ENCODE measurements around the gene ARRB2. TPM values are rescaled to one million over a fixed set of nuclear protein-coding genes. Genes with fewer than 3 reads are reported as not detected.

ARRB2 gene
- total RNA-seq, 2 donors from 2014 or later, result 281 to 307 TPM

- H3K4me1 Mint-ChIP-seq, result peaks cover 17% of the 10 kb centered on the region
- H3K36me3 Mint-ChIP-seq (ENCODE audit: low read depth), result peaks cover 13% of the 10 kb centered on the region
- no peaks in the 10 kb centered on the region for H3K9me3 Mint-ChIP-seq
- peak; percentile 63 for ATAC-seq (replicated peaks)
- no peaks in the 10 kb centered on the region for H3K27me3 Mint-ChIP-seq
- H3K27ac Mint-ChIP-seq, result peak overlapping the region; percentile 72
- peak overlapping the region; percentile 61 for H3K4me3 Mint-ChIP-seq
Measured at GRCh38 chr17:4728124-4728523, 17.7 kb downstream of the ARRB2 start.

DNA sequence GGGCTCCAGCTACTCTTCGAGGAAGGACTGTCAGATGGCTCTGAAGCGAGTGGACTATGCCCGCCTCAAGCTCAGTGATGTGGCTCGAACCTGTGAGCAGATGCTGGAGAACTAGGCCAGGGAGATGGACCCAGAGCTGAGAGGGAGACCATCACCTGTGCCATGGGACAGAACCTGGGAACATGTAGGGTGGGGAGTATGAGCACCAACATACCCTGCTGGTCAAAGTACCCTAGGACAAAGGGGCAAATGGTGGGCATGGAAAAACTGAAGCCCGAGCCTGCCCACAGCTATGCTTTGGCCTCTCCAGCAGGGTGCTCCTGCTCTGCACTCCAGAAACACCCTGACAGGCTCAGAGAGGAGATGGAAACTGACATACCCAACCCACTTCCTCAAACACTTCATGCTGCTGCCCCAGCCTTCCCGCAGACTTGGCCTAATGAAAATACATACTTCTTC, 22.7 kb downstream of the ARRB2 start:
- no peaks in the 10 kb centered on the region for H3K9me3 Mint-ChIP-seq

DNA sequence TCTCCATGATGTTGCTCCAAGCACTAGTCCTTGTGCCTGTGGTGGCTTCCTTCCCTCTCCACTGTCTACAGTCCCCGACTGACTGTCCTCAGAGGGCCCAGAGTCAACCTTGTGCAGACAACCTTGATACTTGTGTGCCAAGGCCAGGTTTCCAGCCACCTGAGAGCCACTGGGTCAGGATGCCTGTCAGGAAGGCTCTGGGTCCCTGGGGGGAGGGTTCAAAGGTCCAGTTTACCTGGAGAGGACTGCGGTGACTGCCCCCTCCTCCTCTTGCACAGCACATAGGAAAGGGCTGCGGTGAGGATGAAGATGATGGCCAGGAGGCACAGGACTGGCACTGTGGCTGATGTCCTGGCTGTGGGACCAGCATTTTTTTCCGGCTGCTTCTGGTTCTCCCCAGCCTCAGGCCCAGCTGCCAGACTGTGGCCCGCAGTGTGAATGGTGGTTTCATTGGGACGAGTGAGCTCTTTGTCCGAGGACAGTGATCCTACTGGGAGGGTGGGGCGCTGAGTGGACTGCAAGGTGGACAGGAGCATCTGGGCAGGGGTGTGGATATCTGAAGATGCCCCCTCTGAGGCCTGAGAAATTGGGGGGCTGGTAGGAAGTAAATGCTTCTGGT, 24.5 kb downstream of the ARRB2 start:
- H3K4me1 Mint-ChIP-seq, result peaks cover 21% of the 10 kb centered on the region
- no peak overlapping the region for H3K4me3 Mint-ChIP-seq
- no peak overlapping the region for H3K27ac Mint-ChIP-seq
- H3K9me3 Mint-ChIP-seq, result no peaks in the 10 kb centered on the region
- no peak for ATAC-seq (replicated peaks)
- H3K27me3 Mint-ChIP-seq, result peaks cover under 1% of the 10 kb centered on the region
- peaks cover 19% of the 10 kb centered on the region for H3K36me3 Mint-ChIP-seq (ENCODE audit: low read depth)

More for the DNA sequence above, 22.7 kb downstream of the ARRB2 start:
- Mint-ChIP-seq H3K4me3 (peak overlapping the region; percentile 95), H3K27ac (peak overlapping the region; percentile 75), H3K27me3 (no peaks in the 10 kb centered on the region), H3K36me3 (ENCODE audit: low read depth) (peaks cover 19% of the 10 kb centered on the region), H3K4me1 (peaks cover 15% of the 10 kb centered on the region)
- ATAC-seq (replicated peaks), result no peak

DNA sequence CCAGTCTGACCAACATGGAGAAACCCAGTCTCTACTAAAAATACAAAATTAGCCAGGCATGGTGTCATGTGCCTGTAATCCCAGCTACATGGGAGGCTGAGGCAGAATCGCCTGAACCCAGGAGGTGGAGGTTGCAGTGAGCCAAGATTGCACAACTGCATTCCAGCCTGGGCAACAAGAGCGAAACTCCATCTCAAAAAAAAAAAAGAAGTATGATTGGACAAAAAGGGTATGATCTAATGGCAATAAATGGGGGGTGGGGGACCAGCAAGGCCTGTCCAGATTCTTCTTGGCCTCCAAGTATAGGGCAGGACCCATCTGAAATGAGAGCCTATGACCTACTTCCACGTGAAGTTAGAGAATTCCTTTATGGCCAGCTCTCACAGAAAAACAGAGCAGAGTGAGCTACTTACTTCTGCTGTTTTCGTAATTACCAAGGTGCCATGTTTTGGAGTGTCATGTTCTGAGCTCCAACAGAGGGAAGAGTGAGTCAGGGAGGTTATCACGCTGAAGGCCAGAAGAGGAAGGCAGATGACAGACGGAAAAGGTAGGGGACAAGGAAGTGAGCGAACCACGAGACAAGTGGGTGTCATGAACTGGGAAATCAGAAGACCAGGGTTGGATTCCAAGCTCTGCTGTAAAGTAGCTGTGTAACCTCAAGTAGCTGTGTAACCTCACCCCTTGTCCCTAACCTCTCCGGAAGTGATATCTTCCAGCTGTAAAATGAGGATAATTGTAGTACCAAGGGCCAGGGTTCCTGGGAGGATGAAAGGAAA, 25.6 kb downstream of the ARRB2 start:
- Mint-ChIP-seq H3K27ac (peak overlapping the region; percentile 3), H3K9me3 (no peaks in the 10 kb centered on the region), H3K4me1 (peaks cover 22% of the 10 kb centered on the region)

GRCh38 chr17:4738136-4739121, 28.0 kb downstream of the ARRB2 start:
- peak; percentile 18 for ATAC-seq (replicated peaks)
- H3K36me3 Mint-ChIP-seq (ENCODE audit: low read depth), result peaks cover 3% of the 10 kb centered on the region
- H3K4me3 Mint-ChIP-seq, result peak overlapping the region; percentile 85
- peak overlapping the region; percentile 68 for H3K27ac Mint-ChIP-seq
- H3K9me3 Mint-ChIP-seq, result no peaks in the 10 kb centered on the region
- peaks cover 10% of the 10 kb centered on the region for H3K27me3 Mint-ChIP-seq
- H3K4me1 Mint-ChIP-seq, result peaks cover 22% of the 10 kb centered on the region

More for the DNA sequence above, 25.6 kb downstream of the ARRB2 start:
- Mint-ChIP-seq H3K27me3 (peaks cover 8% of the 10 kb centered on the region), H3K36me3 (ENCODE audit: low read depth) (peaks cover 18% of the 10 kb centered on the region), H3K4me3 (no peak overlapping the region)
- no peak for ATAC-seq (replicated peaks)

DNA sequence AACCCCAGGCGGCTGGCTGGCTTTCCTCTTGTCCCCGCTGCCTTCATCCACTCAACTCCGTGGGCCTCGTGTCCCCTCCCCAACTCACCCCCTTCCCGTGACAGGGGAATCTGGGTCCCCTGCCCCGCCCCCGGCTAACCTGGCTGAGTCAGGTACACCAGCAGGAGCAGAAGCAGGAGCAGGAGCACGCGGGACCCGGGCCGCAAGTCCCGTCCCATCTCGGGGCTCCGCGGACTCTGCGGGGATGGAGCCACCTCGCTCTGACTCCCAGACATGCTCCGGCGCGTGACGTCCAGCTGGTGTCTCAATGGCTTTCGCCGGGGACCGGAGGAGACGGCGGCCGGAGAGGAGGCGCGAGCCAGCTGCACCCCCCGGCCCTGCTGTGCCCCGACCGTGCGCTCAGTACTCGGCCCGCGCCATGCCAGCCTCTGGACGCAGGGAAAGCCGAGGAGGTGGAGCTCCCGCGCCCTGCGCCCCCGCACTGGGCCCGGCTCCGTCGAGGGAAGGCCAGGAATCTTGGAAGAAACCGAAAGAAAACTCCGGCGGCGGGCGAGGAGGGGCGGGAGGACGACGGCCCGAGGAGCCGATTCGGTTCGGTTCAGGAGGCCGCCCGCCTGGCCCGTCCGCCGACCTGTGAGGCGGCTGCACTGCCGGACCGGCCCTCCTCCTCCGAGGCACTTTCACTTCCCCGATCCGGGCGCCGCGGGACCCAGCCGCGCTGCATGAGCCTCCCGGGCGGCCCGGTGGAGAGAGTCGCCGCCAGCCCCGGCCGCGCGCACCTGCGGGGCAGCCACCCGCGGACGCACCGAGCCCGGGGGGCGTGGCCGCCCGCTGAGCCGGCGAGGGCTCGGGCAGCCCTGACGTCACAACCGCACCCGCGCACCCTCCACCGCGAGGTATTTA, 28.9 kb downstream of the ARRB2 start, which contains the start of the genes CXCL16 and ZMYND15:
CXCL16 (minus strand) TSS at position 807 of the 903 bp plus-strand sequence; CDS start at position 218, 589 bp downstream.
ZMYND15 (plus strand) TSS at position 712 of the 903 bp plus-strand sequence. CDS start 716 bp downstream, outside the sequence.
- H3K27ac Mint-ChIP-seq, result peak within 1 kb of the TSS; percentile 68
- H3K4me3 Mint-ChIP-seq, result peak within 1 kb of the TSS; percentile 85
- H3K9me3 Mint-ChIP-seq, result no peaks in the 10 kb centered on the region
- ATAC-seq (replicated peaks), result peak; percentile 76
- no peaks in the 10 kb centered on the region for H3K36me3 Mint-ChIP-seq (ENCODE audit: low read depth)
- H3K4me1 Mint-ChIP-seq, result peaks cover 20% of the 10 kb centered on the region
- peaks cover 10% of the 10 kb centered on the region for H3K27me3 Mint-ChIP-seq

DNA sequence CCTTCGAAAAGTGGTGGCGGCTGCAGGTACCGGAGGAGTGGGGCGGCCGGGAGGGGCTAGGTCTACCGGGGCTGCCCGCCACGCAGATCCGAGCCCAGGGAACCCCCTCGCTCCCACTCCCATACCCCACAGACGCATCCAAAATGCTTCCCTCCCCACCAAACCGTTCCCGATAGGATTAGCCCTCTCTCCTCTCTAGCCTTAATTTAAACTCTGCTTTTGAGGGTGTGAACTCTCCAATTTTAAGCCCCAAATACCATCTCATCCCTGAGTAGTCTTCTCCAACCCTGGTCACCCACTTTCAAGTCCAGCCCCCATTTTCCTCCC, 29.6 kb downstream of the ARRB2 start:
- H3K36me3 Mint-ChIP-seq (ENCODE audit: low read depth), result no peaks in the 10 kb centered on the region
- H3K27ac Mint-ChIP-seq, result peak overlapping the region; percentile 60
- ATAC-seq (replicated peaks), result no peak
- H3K4me3 Mint-ChIP-seq, result peak overlapping the region; percentile 79
- H3K4me1 Mint-ChIP-seq, result peaks cover 18% of the 10 kb centered on the region
- H3K27me3 Mint-ChIP-seq, result peaks cover 10% of the 10 kb centered on the region
- no peaks in the 10 kb centered on the region for H3K9me3 Mint-ChIP-seq

- Mint-ChIP-seq H3K36me3 (ENCODE audit: low read depth) (no peaks in the 10 kb centered on the region), H3K4me1 (peaks cover 18% of the 10 kb centered on the region), H3K9me3 (no peaks in the 10 kb centered on the region), H3K27me3 (peaks cover 10% of the 10 kb centered on the region), H3K4me3 (peak overlapping the region; percentile 79), H3K27ac (peak overlapping the region; percentile 60)
- ATAC-seq (replicated peaks), result no peak
Measured at GRCh38 chr17:4740584-4740983, 30.2 kb downstream of the ARRB2 start.

- H3K27me3 Mint-ChIP-seq, result peaks cover 10% of the 10 kb centered on the region
- H3K4me1 Mint-ChIP-seq, result peaks cover 12% of the 10 kb centered on the region
- H3K9me3 Mint-ChIP-seq, result no peaks in the 10 kb centered on the region
- no peak overlapping the region for H3K27ac Mint-ChIP-seq
- no peak for ATAC-seq (replicated peaks)
- H3K36me3 Mint-ChIP-seq (ENCODE audit: low read depth), result no peaks in the 10 kb centered on the region
- no peak overlapping the region for H3K4me3 Mint-ChIP-seq
Measured at GRCh38 chr17:4741544-4741943, 31.1 kb downstream of the ARRB2 start.

DNA sequence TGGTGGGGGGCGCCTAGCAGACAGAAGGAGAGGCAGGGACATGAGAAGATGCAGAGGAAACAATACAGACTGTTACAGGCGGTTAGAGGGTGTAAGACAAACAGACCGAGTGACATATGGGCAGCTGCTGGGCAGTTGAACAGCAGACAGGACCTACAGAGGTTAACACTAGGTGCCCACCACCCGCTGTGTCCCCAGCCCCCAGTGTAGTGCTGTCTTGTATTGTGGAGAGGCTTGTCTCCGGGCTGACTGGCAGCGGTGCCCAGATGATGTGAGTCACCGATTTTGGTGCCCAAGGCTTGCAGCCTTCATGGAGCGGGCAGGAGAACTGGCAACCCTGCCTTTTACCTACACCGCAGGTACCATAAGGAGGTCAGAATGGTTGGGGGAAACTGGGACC, 31.7 kb downstream of the ARRB2 start:
- H3K9me3 Mint-ChIP-seq, result no peaks in the 10 kb centered on the region
- peaks cover 12% of the 10 kb centered on the region for H3K4me1 Mint-ChIP-seq
- no peak for ATAC-seq (replicated peaks)
- H3K27ac Mint-ChIP-seq, result no peak overlapping the region
- no peak overlapping the region for H3K4me3 Mint-ChIP-seq
- no peaks in the 10 kb centered on the region for H3K36me3 Mint-ChIP-seq (ENCODE audit: low read depth)
- peaks cover 10% of the 10 kb centered on the region for H3K27me3 Mint-ChIP-seq

DNA sequence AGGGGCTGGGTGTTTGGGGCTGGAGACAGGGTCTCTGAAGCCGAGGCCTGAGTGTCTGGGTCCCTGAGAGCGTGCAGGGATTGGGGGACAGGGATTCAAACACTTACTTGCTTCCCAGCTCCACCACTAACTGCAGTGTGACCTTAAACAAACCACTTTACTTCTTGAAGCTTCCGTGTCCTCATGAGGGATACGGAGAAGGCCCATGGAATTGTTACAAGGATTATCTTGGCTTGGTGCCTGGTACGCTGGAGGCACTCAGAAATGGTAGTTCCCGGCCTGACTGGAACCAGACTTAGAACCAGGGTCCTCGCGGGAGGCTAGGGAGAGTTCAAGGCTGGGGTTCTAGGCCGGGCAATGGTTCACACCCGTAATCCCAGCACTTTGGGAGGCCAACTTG, 32.2 kb downstream of the ARRB2 start:
- Mint-ChIP-seq H3K4me3 (no peak overlapping the region), H3K4me1 (peaks cover 12% of the 10 kb centered on the region), H3K27ac (no peak overlapping the region), H3K9me3 (no peaks in the 10 kb centered on the region), H3K36me3 (ENCODE audit: low read depth) (no peaks in the 10 kb centered on the region), H3K27me3 (peaks cover 10% of the 10 kb centered on the region)
- ATAC-seq (replicated peaks), result no peak

DNA sequence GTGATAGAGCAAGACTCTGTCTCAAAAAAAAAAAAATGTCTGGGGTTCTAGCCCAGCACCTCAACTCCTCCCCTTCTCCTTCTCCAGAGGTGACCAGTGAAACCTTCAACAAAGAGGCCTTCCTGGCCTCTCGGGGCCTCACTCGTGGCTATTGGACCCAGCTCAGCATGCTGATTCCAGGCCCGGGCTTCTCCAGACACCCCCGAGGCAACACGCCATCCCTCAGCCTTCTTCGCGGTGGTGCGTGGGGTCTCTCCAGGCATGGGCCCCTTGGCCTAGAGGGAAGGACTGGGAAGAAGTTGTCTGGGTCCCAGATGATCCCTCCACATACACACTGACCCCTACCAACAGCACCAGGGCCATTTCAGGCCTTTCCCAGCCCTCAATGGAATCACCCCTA, 32.8 kb downstream of the ARRB2 start:
- H3K4me3 Mint-ChIP-seq, result no peak overlapping the region
- peaks cover 17% of the 10 kb centered on the region for H3K4me1 Mint-ChIP-seq
- peaks cover 10% of the 10 kb centered on the region for H3K27me3 Mint-ChIP-seq
- no peak overlapping the region for H3K27ac Mint-ChIP-seq
- H3K36me3 Mint-ChIP-seq (ENCODE audit: low read depth), result no peaks in the 10 kb centered on the region
- H3K9me3 Mint-ChIP-seq, result no peaks in the 10 kb centered on the region
- ATAC-seq (replicated peaks), result no peak

- no peaks in the 10 kb centered on the region for H3K9me3 Mint-ChIP-seq
Measured at GRCh38 chr17:4743898-4744297, 33.5 kb downstream of the ARRB2 start.

More at GRCh38 chr17:4743898-4744297, 33.5 kb downstream of the ARRB2 start:
- no peaks in the 10 kb centered on the region for H3K36me3 Mint-ChIP-seq (ENCODE audit: low read depth)
- H3K27ac Mint-ChIP-seq, result no peak overlapping the region
- peaks cover 10% of the 10 kb centered on the region for H3K27me3 Mint-ChIP-seq
- peaks cover 13% of the 10 kb centered on the region for H3K4me1 Mint-ChIP-seq
- no peak overlapping the region for H3K4me3 Mint-ChIP-seq
- ATAC-seq (replicated peaks), result no peak

All from activated T-helper 17 cell treated with anti-CD3 and anti-CD28 coated beads, Interleukin-2, amount 50 U/mL, for 72 hours (primary cell).